ENCODE measurements around the gene CHCHD4. TPM values are rescaled to one million over a fixed set of nuclear protein-coding genes. Genes with fewer than 3 reads are reported as not detected.
"Not testable (repeated sequence)": the region's sequence is repeated elsewhere in the genome, so short reads cannot be mapped to it uniquely, and the experiment has no call there.

The CHCHD4 gene
- total RNA-seq, 1 donor from 2014 or later = 8.1 TPM

GRCh38 chr3:14119651-14120050, 5.0 kb downstream of the CHCHD4 start:
- no peak for DNase-seq

GRCh38 chr3:14118400-14119381, 6.0 kb downstream of the CHCHD4 start:
- DNase-seq = no peak

GRCh38 chr3:14117468-14118399, 6.9 kb downstream of the CHCHD4 start:
- no peak for DNase-seq

GRCh38 chr3:14113965-14114635, 10.6 kb downstream of the CHCHD4 start:
- no peak for DNase-seq

GRCh38 chr3:14110699-14111098, 14.0 kb downstream of the CHCHD4 start:
- no peak for DNase-seq

- not testable (repeated sequence) for DNase-seq
These were observed 14.8 kb downstream of the CHCHD4 start for GRCh38 chr3:14109821-14110220.

- DNase-seq = no peak
These were observed 26.9 kb downstream of the CHCHD4 start for GRCh38 chr3:14097616-14098391.

- no peak for DNase-seq
These were observed 27.9 kb downstream of the CHCHD4 start for GRCh38 chr3:14096742-14097141.

- no peak for DNase-seq
These were observed 30.8 kb downstream of the CHCHD4 start for GRCh38 chr3:14093831-14094230.

- no peak for DNase-seq
These were observed 32.2 kb downstream of the CHCHD4 start for GRCh38 chr3:14092464-14092863.

GRCh38 chr3:14091959-14092358, 32.7 kb downstream of the CHCHD4 start:
- DNase-seq = not testable (repeated sequence)

- DNase-seq = not testable (repeated sequence)
These were observed 37.2 kb downstream of the CHCHD4 start for GRCh38 chr3:14087461-14087860.

- no peak for DNase-seq
These were observed 42.5 kb downstream of the CHCHD4 start for GRCh38 chr3:14082108-14082657.

GRCh38 chr3:14077310-14077709, 47.4 kb downstream of the CHCHD4 start:
- no peak for DNase-seq

GRCh38 chr3:14075233-14075632, 49.4 kb downstream of the CHCHD4 start:
- not testable (repeated sequence) for DNase-seq

GRCh38 chr3:14064910-14065309, 59.8 kb downstream of the CHCHD4 start:
- DNase-seq = no peak

- DNase-seq = no peak
These were observed 61.5 kb downstream of the CHCHD4 start for GRCh38 chr3:14063152-14063551.
